H9 (cell line): ENCODE data around the gene SAP30L. TPM values are rescaled to one million over a fixed set of nuclear protein-coding genes. Genes with fewer than 3 reads are reported as not detected.

Source experiments
- DNase-seq: peaks from one replicate; pipeline ENCODE4 v3.0.0-alpha.2; 2017
- H2AFZ ChIP-seq: one replicate; pipeline ENCODE4 v1.6.1; 2013; ENCODE audit warnings: mild to moderate bottlenecking, low read length, control low read depth, moderate library complexity
- H2AK5ac ChIP-seq: 2 replicates; pipeline ENCODE4 v1.6.1; 2013; ENCODE audit warnings: low read length, control low read depth, mixed read lengths; ENCODE audit not compliant: insufficient read length
- H2BK120ac ChIP-seq: one replicate; pipeline ENCODE4 v1.6.1; 2013; ENCODE audit warnings: low read depth, mild to moderate bottlenecking, low read length, control low read depth, inconsistent platforms; ENCODE audit not compliant: poor library complexity, severe bottlenecking
- H2BK12ac ChIP-seq: 2 replicates; pipeline ENCODE4 v1.6.1; 2013; ENCODE audit warnings: low read length, control low read depth, mixed read lengths, low read depth; ENCODE audit not compliant: insufficient read length
- H2BK15ac ChIP-seq: 2 replicates; pipeline ENCODE4 v1.6.1; 2013; ENCODE audit warnings: low read depth, low read length, control low read depth
- H2BK20ac ChIP-seq: one replicate; pipeline ENCODE4 v1.6.1; 2013; ENCODE audit warnings: low read depth, mild to moderate bottlenecking, low read length, control low read depth, inconsistent platforms; ENCODE audit not compliant: poor library complexity, severe bottlenecking
- H2BK5ac ChIP-seq: 2 replicates; pipeline ENCODE4 v1.6.1; 2013; ENCODE audit warnings: low read length, control low read depth, mixed read lengths; ENCODE audit not compliant: insufficient read length
- H3K14ac ChIP-seq: 2 replicates; pipeline ENCODE4 v1.6.1; 2013; ENCODE audit warnings: low read length, control low read depth; ENCODE audit not compliant: insufficient read depth
- H3K18ac ChIP-seq: 2 replicates; pipeline ENCODE4 v1.6.1; 2013; ENCODE audit warnings: low read depth, mild to moderate bottlenecking, mixed read lengths, low read length, control low read depth; ENCODE audit not compliant: insufficient read length
- H3K23ac ChIP-seq: 2 replicates; pipeline ENCODE4 v1.6.1; 2013; ENCODE audit warnings: low read length, control low read depth, mixed read lengths, low read depth; ENCODE audit not compliant: insufficient read length
- H3K23me2 ChIP-seq: 2 replicates; pipeline ENCODE4 v1.6.1; 2013; ENCODE audit warnings: low read depth, mild to moderate bottlenecking, mixed read lengths, low read length, control low read depth; ENCODE audit not compliant: insufficient read length, poor library complexity, severe bottlenecking
- H3K27ac ChIP-seq: 2 replicates; pipeline ENCODE4 v1.5.1; 2013; ENCODE audit warnings: low read length, control low read depth, mixed read lengths, low read depth; ENCODE audit not compliant: insufficient read length
- H3K27me3 ChIP-seq: 2 replicates; pipeline ENCODE4 v1.6.1; 2013; ENCODE audit warnings: low read length, control low read depth, inconsistent platforms; ENCODE audit not compliant: insufficient read depth
- H3K4ac ChIP-seq: 2 replicates; pipeline ENCODE4 v1.6.1; 2013; ENCODE audit warnings: low read depth, mild to moderate bottlenecking, control low read depth, inconsistent platforms, low read length, moderate library complexity
- H3K4me1 ChIP-seq: 2 replicates; pipeline ENCODE4 v1.6.1; 2013; ENCODE audit warnings: low read length, control low read depth, inconsistent platforms; ENCODE audit not compliant: insufficient read depth
- H3K4me2 ChIP-seq: 2 replicates; pipeline ENCODE4 v1.6.1; 2013; ENCODE audit warnings: low read length, control low read depth, mixed read lengths; ENCODE audit not compliant: insufficient read length, insufficient read depth
- H3K56ac ChIP-seq: 2 replicates; pipeline ENCODE4 v1.6.1; 2013; ENCODE audit warnings: low read depth, mild to moderate bottlenecking, mixed read lengths, low read length, control low read depth; ENCODE audit not compliant: insufficient read length
- H3K79me1 ChIP-seq: 2 replicates; pipeline ENCODE4 v1.6.1; 2013; ENCODE audit warnings: low read depth, mild to moderate bottlenecking, moderate library complexity, low read length, control low read depth, inconsistent platforms; ENCODE audit not compliant: insufficient read depth, poor library complexity, severe bottlenecking
- H3K79me2 ChIP-seq: 2 replicates; pipeline ENCODE4 v1.6.1; 2013; ENCODE audit warnings: low read length, control low read depth, inconsistent platforms; ENCODE audit not compliant: insufficient read depth
- H3K9ac ChIP-seq: 2 replicates; pipeline ENCODE4 v1.6.1; 2013; ENCODE audit warnings: low read length, control low read depth, mixed read lengths; ENCODE audit not compliant: insufficient read length; ENCODE audit errors: extremely low read depth
- H3K9me3 ChIP-seq: one replicate; pipeline ENCODE4 v1.6.1; 2013; ENCODE audit warnings: low read depth, low read length, inconsistent platforms; ENCODE audit not compliant: control insufficient read depth
- H3T11ph ChIP-seq: one replicate; pipeline ENCODE4 v1.6.1; 2013; ENCODE audit warnings: mild to moderate bottlenecking, low read length, control low read depth, inconsistent platforms
- H4K20me1 ChIP-seq: one replicate; pipeline ENCODE4 v1.6.1; 2013; ENCODE audit not compliant: control insufficient read depth, insufficient read length, insufficient read depth
- H4K5ac ChIP-seq: 2 replicates; pipeline ENCODE4 v1.6.1; 2013; ENCODE audit warnings: low read depth, mild to moderate bottlenecking, mixed read lengths, low read length, control low read depth; ENCODE audit not compliant: insufficient read length
- H4K8ac ChIP-seq: replicated peaks from 2 replicates; pipeline ENCODE4 v1.6.1; 2013; ENCODE audit warnings: low read length, control low read depth, mixed read lengths, low read depth; ENCODE audit not compliant: insufficient read length
- H4K91ac ChIP-seq: 2 replicates; pipeline ENCODE4 v1.6.1; 2013; ENCODE audit warnings: low read depth, mild to moderate bottlenecking, moderate library complexity, mixed read lengths, low read length, control low read depth; ENCODE audit not compliant: insufficient read length
- H3K27ac Mint-ChIP-seq, 3 experiments: 2 replicates in 2 of 3; 3 replicates in 1 of 3; pipeline ENCODE4 v1.8.0; 2020 to 2021; ENCODE audit warnings: mixed read lengths in 3 of 3, mild to moderate bottlenecking in 1 of 3, moderate library complexity in 1 of 3
- H3K27me3 Mint-ChIP-seq: 2 replicates; pipeline ENCODE4 v1.8.0; 2021; ENCODE audit warnings: low read depth, mild to moderate bottlenecking, moderate library complexity, mixed read lengths
- H3K36me3 Mint-ChIP-seq, 3 experiments: 2 replicates in 2 of 3; 3 replicates in 1 of 3; pipeline ENCODE4 v1.8.0; 2020 to 2021; ENCODE audit warnings: low read depth in 3 of 3, mixed read lengths in 3 of 3; ENCODE audit not compliant: insufficient read depth in 1 of 3
- H3K4me1 Mint-ChIP-seq, 2 experiments: 2 replicates each; pipeline ENCODE4 v1.8.0; 2020; ENCODE audit warnings: mixed read lengths in 2 of 2
- H3K4me3 Mint-ChIP-seq, 2 experiments: 2 replicates in 1 of 2; 3 replicates in 1 of 2; pipeline ENCODE4 v1.8.0; 2020 to 2021; ENCODE audit warnings: mild to moderate bottlenecking in 2 of 2, mixed read lengths in 2 of 2, moderate library complexity in 1 of 2
- H3K9me3 Mint-ChIP-seq, 2 experiments: 2 replicates in 1 of 2; 3 replicates in 1 of 2; pipeline ENCODE4 v1.8.0; 2020; ENCODE audit warnings: mild to moderate bottlenecking in 2 of 2, mixed read lengths in 2 of 2, moderate library complexity in 1 of 2
- WGBS: extraction: QIAGEN DNeasy Blood & Tissue Kit; methylation state at CpG from one replicate; pipeline ENCODE4 v1.1.7; 2013; ENCODE audit warnings: missing lambda C conversion rate, low lambda C conversion rate, mixed read lengths; ENCODE audit not compliant: insufficient read length; ENCODE audit errors: extremely low coverage; 5-methylcytosine and 5-hydroxymethylcytosine counted together
- total RNA-seq: library from RNA; stranded (reverse); gene quantifications from 2 replicates; pipeline ENCODE4 v1.2.1, GENCODE V29; 2021
- TF ChIP-seq, protein P1 (sequence below): fragments of 200-600 bp; sonication (generic); conservative IDR thresholded peaks from 3 replicates; pipeline ENCODE4 v1.8.0; 2021; ENCODE audit warnings: antibody characterized with exemption, mild to moderate bottlenecking

Gene SAP30L
- total RNA-seq, 1 experiment from 2014 or later, result 25.0 TPM

- TF ChIP-seq, protein P1, sequence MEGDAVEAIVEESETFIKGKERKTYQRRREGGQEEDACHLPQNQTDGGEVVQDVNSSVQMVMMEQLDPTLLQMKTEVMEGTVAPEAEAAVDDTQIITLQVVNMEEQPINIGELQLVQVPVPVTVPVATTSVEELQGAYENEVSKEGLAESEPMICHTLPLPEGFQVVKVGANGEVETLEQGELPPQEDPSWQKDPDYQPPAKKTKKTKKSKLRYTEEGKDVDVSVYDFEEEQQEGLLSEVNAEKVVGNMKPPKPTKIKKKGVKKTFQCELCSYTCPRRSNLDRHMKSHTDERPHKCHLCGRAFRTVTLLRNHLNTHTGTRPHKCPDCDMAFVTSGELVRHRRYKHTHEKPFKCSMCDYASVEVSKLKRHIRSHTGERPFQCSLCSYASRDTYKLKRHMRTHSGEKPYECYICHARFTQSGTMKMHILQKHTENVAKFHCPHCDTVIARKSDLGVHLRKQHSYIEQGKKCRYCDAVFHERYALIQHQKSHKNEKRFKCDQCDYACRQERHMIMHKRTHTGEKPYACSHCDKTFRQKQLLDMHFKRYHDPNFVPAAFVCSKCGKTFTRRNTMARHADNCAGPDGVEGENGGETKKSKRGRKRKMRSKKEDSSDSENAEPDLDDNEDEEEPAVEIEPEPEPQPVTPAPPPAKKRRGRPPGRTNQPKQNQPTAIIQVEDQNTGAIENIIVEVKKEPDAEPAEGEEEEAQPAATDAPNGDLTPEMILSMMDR, result no peak
- no peak overlapping the region for H4K5ac ChIP-seq
- H3K27me3 ChIP-seq, result peaks cover 88% of the 10 kb centered on the region
- no peaks in the 10 kb centered on the region for H4K20me1 ChIP-seq
- no peaks in the 10 kb centered on the region for H3K79me1 ChIP-seq
- H3K4me2 ChIP-seq, result peak overlapping the region; percentile 61
- Mint-ChIP-seq H3K27ac (no peak overlapping the region), H3K4me3 (peak overlapping the region in 1 of 2 experiments; percentile 73; a peak in 4 of 5 replicates), H3K4me1 (peaks cover 34 to 50% of the 10 kb centered on the region in 2 experiments), H3K36me3 (no peaks in the 10 kb centered on the region; a peak in 1 of 7 replicates), H3K9me3 (no peaks in the 10 kb centered on the region; a peak in 1 of 5 replicates), H3K27me3 (peaks cover 99% of the 10 kb centered on the region)
- H3K9me3 ChIP-seq, result no peaks in the 10 kb centered on the region
- H3K23me2 ChIP-seq, result peaks cover 28% of the 10 kb centered on the region
- WGBS, result no CpG with 5 or more reads among the region's 40 CpGs
- H2BK120ac ChIP-seq, result no peak overlapping the region
- peak; percentile 69 for DNase-seq
- H3T11ph ChIP-seq, result no peak overlapping the region
- H3K18ac ChIP-seq, result no peak overlapping the region
- no peak overlapping the region for H3K23ac ChIP-seq
- H2AK5ac ChIP-seq, result no peak overlapping the region
- H4K91ac ChIP-seq, result no peak overlapping the region
- H3K27ac ChIP-seq, result no peak overlapping the region
- H2AFZ ChIP-seq, result no peak overlapping the region
- no peaks in the 10 kb centered on the region for H3K79me2 ChIP-seq
- H2BK5ac ChIP-seq, result no peak overlapping the region
- no peak overlapping the region for H2BK20ac ChIP-seq
- H3K14ac ChIP-seq, result no peak overlapping the region
- no peak overlapping the region for H4K8ac ChIP-seq
- H3K56ac ChIP-seq, result no peak overlapping the region
- no peak overlapping the region for H3K9ac ChIP-seq
- H2BK12ac ChIP-seq, result no peak overlapping the region
- no peak overlapping the region for H3K4ac ChIP-seq
- H3K4me1 ChIP-seq, result no peaks in the 10 kb centered on the region
- H2BK15ac ChIP-seq, result no peak overlapping the region
Observed at GRCh38 chr5:154473581-154474283, 27.9 kb downstream of the SAP30L start.
